HK-2 (cell line): Measurements from ENCODE around the gene CTAG1B.
"Not testable (repeated sequence)": the region's sequence is repeated elsewhere in the genome, so short reads cannot be mapped to it uniquely, and the experiment has no call there.

Source experiments
- DNase-seq: peaks from one replicate; pipeline ENCODE4 v3.0.0-alpha.2; 2018; ENCODE audit not compliant: unreplicated experiment

The CTAG1B gene

DNA sequence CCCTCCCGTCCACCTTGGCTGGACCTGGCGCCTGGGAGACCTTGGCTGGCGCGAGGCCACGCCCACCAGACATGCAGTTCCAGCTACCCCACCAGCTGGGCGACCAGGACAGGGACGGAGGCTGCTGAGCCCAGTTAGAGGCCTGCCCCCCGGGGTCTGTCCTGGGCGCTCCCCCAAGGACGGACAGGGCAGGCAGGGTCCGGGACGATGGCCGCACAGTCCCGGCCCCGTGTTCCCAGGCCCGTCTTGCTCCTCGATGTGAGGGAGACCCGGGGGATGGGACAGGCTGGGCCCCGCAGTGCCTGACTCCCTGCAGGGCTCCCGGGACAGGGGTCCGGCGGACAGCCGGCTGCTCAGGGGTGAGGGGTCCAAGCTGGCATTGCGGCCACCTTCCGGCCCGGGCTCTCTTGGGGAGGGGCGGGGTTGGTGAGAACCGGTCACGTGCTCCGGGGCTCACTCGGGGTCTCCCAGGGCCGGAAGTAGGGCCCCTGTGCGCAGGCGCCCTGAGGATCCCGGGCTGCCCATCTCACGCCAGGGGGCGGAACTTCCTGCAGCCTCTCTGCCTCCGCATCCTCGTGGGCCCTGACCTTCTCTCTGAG is 34.4 kb downstream of the CTAG1B start, which contains the start of gene CTAG1A:
Gene CTAG1A (plus strand): TSS at position 549 of the 599 bp plus-strand sequence. CDS start 74 bp downstream, outside the sequence.
- DNase-seq, result not testable (repeated sequence)

DNA sequence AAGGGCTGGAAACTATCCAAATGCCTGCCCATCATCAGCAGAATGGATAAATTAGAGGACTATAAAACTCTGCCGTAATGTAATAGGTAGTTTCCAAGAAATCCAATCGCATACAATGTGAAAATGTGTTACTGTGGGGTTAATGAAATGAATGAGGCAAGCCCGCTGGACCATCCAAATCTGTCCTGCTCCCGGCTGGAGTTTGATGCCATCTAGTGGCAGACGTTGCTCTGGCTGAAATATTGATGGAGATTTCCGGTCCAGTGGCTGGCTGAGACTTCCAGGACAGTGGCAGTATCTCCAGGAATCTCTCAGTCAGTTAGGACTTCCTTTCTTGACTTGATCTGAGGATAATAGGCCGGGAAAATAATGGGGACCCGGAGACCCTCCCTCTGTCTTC is 36.1 kb downstream of the CTAG1B start:
- not testable (repeated sequence) for DNase-seq

DNA sequence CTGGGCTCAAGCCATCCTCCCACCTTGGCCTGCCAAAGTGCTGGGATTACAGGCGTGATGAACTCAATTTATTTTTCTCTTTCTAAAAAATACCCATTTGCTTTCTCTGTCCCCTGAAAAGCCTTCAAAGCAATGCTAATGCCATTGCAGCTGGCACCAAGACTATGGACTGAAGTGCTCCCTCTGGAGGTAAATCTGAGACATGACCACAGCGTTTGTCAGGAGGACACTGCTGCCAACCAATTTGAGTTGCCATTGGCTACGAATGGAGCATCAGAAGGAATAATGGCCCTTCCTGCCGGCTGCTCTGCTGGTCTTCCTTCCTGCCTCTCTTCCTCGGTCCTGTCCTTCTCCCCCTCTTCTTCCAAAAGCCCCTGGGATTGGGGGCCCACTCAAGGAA is 44.0 kb downstream of the CTAG1B start:
- not testable (repeated sequence) for DNase-seq

DNA sequence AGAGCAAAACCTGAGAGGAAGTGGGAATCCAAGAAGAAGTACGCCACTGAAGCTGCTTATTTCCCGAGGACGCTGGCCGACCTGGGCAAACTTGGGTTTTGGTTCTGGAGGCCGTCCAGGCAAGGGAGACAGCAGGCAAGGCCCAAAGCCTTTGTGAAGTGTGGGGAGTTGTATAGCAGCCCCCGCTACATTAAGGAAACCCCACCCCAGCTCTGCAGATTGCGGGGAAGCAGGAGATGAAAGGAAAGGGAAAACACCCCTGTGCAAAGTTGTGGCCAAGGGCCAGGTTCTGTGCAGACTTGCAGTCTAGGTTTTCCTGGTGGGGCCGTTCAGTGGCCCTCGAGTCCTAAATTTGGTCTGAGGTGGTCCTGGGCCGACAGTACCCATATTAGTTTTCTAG is 46.0 kb downstream of the CTAG1B start:
- not testable (repeated sequence) for DNase-seq

DNA sequence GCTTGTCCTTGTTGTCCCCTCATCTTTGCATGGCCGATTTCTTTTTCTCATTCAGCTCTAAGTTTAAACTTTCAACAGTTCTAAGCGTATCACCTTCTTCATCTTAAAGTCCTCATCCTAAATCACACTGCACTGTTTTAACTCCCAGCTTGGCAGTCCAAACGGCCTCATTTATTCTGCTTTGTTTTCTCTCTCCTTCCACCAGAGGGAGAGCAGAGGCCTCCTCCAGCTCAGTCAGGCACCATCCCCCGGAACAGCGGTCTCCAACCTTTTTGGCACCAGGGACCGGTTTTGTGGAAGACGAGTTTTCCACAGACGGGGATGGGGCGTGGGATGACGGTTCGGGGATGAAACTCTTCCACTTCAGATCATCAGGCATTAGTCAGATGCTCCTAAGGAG is 48.7 kb downstream of the CTAG1B start:
- not testable (repeated sequence) for DNase-seq
